HG03378 (cell line): ENCODE measurements around the gene CCDC27.
"Not testable (repeated sequence)": the region's sequence is repeated elsewhere in the genome, so short reads cannot be mapped to it uniquely, and the experiment has no call there.

Experiments used
- ATAC-seq: cut with Tn5 transposase; IDR thresholded peaks from one replicate; pipeline ENCODE4 v1.9.1; 2021; ENCODE audit warnings: mild to moderate bottlenecking, moderate library complexity; ENCODE audit not compliant: unreplicated experiment

The CCDC27 gene

DNA sequence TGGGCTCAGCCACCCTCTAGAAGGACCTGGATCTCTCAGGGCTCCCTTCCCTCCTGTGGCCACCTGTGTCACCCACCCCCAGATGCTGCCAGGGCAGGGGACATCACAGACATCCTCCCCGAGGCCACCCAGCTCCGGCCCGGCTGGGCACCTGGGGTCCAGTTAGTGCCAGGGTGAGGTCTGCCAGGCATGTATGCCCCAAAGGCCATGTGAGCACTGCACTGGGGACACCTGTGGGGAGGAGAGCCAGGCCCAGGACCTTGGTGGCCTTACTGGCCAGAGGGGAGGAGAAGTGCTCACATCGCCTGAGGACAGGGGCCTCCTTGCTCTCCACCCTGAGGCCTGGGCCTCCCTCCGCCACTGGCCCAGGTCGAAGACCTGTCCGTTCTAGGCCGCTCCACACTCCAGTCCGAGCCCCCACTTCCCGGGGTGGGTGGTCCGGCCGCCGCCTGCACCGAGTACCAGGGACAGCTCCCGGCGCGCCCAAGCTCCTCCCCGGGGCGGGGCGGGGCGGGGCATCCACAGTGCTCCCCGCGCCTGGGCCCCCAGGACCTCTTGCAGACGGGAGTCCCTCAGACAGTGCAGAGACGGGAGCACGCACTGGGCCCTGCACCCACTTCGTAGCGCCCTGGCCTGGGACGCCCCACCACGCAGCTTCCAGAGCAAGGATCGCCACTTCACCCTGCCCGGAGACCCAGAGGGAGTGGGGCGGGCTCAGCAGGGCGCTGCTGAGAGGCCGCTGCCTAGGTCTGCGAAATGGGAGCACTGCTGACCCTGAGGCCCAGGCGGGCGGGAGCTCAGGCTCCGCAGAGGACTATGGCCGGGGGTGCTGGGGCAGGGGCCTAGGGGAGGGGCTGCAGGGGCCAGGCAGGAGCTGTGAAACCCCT lies 34.3 kb upstream of the CCDC27 start:
- ATAC-seq, result no peak

DNA sequence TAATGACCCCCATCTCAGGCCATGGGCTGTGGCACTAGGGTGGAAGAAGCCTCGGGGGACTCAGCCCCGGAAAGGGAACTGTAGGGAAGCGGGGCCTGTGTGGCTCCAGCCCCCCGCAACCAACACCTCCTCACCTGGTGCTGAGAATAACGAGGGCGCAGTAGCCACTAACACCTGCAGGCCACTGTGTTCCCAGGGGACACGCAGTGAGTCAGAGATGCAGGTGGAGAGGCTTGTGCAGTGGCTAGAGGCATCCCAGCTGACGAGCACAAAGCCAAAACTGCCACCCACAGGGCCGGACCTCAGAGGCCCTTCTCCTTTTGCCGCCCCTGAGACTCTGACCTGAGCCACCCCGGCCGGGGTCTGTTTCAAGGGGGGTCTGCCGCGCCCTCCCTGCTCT lies 33.5 kb upstream of the CCDC27 start:
- no peak for ATAC-seq

DNA sequence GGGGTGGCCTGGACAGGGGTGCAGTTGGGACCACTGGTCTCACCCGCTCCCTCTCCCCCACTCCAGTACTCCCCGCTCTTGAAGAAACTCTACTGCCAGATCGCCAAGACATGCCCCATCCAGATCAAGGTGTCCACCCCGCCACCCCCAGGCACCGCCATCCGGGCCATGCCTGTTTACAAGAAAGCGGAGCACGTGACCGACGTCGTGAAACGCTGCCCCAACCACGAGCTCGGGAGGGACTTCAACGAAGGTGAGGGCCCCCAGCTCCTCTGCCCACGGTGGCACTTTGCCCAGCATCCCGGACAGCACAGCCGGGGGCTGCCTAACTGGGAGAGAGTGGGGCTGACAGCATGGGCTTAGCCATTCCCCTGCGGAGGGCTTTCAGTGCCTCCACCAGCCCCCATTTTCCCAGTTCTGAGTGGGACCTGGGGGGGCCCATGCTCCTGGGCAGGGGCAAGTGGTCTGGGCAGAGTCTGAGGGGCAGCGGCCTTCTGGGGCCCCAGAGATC lies 30.2 kb upstream of the CCDC27 start:
- ATAC-seq, result no peak

DNA sequence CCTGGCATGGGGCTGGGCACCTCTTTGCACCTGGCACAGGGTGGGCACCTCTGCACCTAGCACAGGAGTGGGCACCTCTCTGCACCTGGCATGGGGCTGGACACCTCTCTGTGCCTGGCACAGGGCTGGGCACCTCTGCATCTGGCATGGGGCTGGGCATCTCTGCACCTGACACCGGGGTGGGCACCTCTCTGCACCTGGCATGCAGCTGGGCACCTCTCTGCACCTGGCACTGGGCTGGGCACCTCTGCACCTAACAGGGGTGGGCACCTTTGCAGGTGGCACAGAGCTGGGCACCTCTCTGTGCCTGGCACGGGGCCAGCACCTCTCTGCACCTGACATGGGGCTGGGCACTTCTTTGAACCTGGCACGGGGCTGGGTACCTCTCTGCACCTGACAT lies 29.4 kb upstream of the CCDC27 start:
- ATAC-seq, result no peak

DNA sequence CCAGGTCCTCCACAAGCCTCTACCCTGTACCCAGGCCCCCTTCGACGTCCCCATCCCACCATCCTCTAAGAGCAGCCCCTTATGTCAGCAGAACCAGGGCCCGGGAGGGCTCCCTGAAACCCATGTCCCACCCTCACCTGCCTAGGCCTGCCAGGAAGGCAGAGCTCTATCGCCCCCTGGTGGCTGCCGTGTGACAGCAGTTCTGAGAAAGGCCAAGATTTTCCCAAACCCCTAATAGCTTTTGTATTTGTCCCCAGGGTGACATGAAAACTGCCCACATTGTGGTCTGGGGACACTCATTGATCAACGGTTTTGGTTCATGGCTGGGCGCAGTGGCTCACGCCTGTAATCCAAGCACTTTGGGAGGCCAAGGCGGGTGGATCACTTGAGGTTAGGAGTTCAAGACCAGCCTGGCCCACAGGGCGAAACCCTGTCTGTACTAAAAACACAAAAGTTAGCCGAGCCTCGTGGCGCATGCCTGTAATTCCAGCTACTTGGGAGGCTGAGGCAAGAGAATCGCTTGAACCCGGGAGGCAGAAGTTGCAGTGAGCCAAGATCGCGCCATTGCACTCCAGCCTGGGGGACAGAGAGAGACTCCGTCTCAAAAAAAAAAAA lies 27.7 kb upstream of the CCDC27 start:
- not testable (repeated sequence) for ATAC-seq

DNA sequence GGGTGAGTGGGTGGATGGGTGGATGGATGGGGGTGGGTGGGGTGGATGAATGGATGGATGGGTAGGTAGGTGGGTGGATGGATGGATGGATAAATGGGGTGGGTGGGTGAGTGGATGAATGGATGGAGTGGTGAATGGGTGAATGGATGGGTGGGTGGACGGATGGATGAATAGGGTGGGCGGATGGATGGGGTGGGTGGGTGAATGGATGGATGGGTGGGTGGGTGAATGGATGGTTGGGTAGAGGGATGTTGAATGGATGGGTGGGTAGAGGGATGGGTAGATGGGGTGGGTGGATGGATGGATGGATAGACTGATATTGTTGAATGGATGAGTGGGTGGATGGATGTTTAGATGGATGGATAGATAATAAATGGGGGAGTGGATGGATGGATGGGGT lies 26.9 kb upstream of the CCDC27 start:
- no peak for ATAC-seq

DNA sequence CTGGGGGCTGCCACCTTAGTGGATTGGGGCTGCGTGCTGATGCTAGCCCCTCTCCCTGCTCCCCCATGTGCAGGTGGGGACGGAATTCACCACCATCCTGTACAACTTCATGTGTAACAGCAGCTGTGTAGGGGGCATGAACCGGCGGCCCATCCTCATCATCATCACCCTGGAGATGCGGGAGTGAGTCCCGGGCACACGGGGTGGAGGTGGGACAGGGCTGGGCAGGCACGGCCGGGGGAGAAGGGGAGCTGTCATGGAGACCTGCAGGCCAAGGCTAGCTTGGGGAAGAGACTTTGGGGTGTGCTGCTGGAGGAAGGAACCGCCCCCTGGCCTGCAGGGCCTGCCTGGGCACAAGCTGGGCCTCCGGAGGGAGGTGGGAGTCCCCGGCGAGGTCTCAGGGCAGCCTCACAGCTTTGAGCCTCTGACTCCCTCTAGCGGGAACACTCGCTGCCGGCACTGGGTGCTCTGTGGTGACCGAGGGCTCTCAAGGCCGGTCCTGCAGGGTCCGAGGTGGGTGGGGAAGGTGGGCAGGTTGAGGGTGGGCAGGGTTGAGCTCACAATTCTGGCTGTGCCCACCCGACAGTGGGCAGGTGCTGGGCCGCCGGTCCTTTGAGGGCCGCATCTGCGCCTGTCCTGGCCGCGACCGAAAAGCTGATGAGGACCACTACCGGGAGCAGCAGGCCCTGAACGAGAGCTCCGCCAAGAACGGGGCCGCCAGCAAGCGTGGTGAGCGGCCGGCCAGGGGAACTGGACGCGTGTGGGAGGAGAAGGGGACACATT lies 25.0 kb upstream of the CCDC27 start:
- ATAC-seq, result no peak

DNA sequence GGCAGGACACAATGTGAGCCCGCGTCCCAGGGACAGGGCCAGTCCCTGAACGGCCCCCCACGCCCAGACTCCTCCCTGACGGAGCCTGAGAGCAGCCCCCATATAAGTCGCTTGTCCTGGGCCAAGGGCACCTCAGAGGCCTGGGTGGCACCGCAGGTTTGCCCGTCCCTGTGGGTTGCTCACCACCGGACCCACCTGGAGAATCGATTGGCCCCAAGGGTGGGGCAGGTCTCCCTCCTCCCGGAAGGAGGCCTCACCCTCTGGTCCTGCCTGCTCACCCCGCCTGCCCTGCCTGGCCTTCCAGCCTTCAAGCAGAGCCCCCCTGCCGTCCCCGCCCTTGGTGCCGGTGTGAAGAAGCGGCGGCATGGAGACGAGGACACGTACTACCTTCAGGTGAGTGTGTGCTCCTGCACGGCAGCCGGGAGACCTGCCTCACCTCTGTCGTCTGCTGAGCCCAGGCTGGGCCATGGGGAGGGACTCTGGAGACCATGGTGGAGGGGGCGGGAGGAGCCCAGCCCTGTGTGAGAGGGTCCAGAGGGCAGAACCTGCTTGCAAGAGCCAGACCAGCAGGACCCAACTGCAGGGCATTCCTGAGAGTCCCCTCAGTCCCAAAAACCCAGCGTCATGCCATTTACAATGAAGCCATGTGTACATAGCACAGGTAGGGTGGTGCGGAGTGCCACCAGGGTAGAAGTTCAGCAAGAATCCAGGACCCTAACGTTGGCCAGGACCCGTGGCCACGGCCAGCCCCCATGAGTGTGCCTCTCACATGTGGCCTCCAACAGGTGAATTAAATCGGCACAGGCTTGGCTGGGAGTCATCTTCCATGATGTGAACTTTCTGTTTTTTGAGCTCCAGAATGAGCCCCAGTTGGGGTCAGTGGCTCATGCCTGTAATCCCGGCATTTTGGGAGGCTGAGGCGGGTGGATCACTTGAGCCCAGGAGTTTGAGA lies 24.1 kb upstream of the CCDC27 start:
- ATAC-seq, result no peak

DNA sequence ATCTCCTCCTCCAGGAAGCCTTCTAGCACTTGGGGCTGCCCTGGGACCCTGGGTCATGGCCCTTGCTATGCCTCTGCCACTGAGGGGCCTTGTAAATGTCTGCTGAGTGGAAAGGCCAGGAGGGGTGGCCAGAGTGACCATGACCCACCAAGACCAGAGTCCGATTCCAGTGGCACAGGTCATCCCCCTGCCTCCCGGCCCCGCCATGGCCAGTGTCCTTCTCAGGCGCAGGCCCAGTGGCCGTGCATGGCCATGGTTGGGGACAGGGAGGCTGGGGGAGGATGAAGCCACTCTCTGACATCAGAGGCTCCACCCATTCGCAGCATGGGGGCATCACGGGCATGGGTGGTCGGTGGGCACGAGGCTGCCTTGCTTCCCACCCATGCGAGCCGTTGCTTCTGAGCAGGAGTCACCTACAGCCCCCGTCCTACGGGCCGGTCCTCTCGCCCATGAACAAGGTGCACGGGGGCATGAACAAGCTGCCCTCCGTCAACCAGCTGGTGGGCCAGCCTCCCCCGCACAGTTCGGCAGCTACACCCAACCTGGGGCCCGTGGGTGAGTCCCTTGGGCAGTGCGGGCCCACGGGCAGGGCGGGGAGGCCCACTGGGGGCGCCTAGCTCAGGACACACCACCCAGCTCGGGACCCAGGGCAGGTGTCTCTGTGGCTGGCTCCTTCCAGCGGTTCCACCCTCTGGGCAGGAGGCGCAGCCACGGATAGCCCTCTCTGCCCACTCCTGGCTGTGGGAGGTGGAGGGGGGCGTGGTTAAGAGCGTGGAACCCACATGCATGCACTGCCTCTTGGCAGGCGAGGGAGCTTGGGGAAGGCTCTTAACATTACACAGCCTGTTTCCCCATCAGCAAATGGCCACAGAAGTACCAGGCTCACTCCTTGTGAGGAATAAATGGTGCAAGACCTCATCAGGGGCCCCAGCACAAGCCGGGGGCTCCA lies 22.4 kb upstream of the CCDC27 start:
- no peak for ATAC-seq

DNA sequence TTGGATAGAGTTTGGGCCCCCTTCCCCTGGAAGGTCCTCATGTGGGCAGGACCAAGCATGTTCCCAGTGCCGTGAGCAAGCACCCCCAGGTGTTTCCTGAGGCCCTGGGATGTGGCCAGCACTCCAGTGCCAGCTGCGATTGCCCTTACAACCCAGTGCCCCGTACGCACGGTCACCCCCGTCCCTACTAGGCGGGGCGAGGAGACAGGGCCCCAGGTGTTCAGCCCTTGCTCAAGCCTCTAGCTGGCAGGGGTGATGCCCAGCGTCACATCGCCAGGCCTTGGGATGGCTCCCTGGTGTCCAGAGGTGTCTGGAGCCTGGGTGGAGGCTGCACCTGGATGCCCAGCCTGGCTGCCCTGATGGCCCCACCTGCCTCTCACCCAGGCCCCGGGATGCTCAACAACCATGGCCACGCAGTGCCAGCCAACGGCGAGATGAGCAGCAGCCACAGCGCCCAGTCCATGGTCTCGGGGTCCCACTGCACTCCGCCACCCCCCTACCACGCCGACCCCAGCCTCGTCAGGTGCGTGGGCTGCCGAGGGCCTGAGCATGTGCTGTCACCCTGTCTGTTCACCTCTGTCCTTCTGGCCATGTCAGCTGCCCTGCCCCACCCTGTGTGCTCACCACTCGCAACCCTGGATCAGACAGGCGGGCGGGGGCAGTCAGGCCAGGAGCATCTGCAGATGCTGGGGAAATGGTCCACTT lies 21.6 kb upstream of the CCDC27 start:
- no peak for ATAC-seq

DNA sequence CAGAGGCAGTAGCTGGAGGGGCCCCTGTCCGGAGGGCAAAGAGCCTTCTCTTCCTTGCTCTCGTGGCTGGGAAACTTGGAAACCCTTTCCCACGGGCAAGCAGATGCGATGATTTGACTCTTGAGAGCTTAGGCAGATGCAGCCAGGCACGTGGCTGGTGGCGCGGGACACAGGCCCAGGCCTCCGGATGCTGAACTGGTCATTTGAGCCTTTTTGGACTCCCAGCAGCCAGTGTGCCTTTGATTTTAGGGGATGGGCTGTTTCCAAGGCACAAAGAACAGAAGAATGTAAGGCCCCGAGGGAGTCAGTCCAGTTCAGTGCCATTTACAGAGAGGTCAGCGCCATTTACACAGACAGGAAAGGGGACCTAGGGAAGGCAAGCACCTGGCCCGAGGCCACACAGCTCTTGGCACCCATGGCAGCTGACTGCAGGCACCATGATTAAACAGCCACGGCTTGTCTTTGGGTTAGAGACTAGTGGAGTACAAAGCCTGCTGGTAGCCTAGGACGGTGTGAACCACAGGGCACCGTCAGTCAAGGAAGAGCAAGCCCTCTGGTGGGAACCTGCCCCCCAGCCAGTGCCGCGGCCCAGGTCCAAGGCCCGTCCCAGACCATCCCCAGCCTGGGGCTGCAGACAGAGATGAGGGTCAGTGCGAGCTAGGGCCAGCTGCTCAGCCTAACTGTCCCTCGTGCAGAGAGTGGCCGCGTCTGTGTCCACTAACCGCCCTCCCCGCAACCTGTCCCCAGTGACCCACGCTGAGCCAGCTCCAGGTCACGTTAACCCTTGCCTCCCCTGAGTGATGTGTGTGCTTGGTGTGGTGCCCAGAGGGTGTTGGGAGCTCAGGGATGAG lies 20.4 kb upstream of the CCDC27 start:
- ATAC-seq, result no peak

DNA sequence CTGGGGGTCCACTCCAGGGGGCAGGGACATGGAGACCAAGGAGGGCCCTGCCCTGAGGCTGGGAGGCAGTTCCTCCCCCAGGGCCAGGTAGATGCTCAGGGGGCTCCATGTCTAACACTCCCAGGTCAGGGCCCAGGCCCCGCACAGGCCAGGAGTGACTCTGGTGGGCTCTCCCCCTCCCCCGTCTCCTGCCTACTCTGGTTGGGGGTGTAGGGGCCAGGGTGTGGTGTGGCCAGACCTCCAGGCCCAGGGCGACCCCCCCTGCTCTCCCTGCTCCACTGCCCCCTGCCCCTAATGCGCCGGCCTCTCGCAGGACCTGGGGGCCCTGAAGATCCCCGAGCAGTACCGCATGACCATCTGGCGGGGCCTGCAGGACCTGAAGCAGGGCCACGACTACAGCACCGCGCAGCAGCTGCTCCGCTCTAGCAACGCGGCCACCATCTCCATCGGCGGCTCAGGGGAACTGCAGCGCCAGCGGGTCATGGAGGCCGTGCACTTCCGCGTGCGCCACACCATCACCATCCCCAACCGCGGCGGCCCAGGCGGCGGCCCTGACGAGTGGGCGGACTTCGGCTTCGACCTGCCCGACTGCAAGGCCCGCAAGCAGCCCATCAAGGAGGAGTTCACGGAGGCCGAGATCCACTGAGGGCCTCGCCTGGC lies 19.7 kb upstream of the CCDC27 start:
- no peak for ATAC-seq

DNA sequence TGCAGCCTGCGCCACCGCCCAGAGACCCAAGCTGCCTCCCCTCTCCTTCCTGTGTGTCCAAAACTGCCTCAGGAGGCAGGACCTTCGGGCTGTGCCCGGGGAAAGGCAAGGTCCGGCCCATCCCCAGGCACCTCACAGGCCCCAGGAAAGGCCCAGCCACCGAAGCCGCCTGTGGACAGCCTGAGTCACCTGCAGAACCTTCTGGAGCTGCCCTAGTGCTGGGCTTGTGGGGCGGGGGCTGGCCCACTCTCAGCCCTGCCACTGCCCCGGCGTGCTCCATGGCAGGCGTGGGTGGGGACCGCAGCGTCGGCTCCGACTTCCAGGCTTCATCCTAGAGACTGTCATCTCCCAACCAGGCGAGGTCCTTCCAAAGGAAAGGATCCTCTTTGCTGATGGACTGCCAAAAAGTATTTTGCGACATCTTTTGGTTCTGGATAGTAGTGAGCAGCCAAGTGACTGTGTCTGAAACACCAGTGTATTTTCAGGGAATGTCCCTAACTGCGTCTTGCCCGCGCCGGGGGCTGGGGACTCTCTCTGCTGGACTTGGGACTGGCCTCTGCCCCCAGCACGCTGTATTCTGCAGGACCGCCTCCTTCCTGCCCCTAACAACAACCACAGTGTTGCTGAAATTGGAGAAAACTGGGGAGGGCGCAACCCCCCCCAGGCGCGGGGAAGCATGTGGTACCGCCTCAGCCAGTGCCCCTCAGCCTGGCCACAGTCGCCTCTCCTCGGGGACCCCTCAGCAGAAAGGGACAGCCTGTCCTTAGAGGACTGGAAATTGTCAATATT lies 19.0 kb upstream of the CCDC27 start:
- no peak for ATAC-seq

DNA sequence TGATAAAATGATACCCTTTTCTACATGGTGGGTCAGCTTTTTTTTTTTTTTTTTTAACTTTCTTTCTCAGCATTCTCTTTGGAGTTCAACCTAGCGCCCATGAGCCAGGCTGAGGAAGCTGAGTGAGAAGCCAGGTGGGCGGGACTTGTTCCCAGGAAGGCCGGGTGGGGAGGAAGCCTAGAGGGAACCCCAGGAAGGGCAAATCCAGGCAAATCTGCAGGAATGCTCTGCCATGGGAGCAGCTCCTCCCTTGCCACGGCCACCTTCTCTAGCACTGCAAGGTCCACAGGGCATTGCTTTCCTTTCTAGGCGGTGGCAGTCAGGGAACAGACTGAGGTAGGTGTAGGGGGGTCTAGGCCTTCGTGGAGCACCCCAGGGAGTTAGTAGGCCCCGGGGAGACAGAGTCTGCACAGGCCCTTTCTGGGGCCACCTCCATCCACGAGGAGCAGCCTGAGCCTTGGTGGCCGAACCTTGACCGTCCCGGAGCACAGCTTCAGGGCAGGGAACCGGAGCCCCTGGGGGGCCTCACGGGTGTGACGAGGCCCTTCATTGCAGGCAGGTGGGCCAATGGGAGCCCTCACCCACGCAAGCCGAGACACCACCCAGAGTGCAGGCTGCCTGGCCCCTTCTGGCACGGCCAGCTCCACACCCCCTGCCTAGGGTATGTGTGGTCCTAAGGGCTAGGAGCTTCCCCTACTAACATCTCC lies 18.2 kb upstream of the CCDC27 start:
- ATAC-seq, result no peak

DNA sequence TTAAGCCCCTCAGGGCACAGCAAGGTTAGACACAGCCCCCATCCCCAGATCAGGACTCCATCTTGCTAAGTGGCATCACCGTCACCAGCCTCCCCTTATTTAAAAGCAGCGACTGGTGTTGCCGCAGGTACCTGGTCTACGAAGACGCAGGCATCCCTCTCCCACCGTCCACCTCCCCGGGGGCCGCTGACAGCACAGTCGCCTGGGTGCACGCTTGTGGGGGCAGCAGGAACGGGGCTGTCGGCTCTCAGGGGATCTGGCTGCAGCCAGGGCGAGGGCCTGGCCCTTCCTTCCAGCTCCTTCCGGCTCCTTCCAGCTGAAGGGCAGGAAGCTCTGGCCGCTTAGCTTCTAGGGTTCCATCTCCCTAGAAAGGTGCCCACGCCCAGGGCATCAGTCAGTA lies 17.6 kb upstream of the CCDC27 start:
- no peak for ATAC-seq
